Nephron progenitor cell (in vitro differentiated cells): ENCODE data around the gene MUS81.

Experiments used
- DNase-seq: peaks from one replicate; pipeline ENCODE4 v3.0.0; 2021
- H3K27ac Mint-ChIP-seq: 2 replicates; pipeline ENCODE4 v1.8.0; 2021; ENCODE audit warnings: mild to moderate bottlenecking, moderate library complexity, mixed read lengths
- H3K27me3 Mint-ChIP-seq: 2 replicates; pipeline ENCODE4 v1.8.0; 2021; ENCODE audit warnings: mild to moderate bottlenecking, low read depth, mixed read lengths; ENCODE audit not compliant: poor library complexity
- H3K36me3 Mint-ChIP-seq: 2 replicates; pipeline ENCODE4 v1.8.0; 2021; ENCODE audit warnings: low read depth, mixed read lengths
- H3K4me1 Mint-ChIP-seq: 2 replicates; pipeline ENCODE4 v1.8.0; 2021; ENCODE audit warnings: mixed read lengths
- H3K4me3 Mint-ChIP-seq: 2 replicates; pipeline ENCODE4 v1.8.0; 2021; ENCODE audit warnings: mild to moderate bottlenecking, moderate library complexity, mixed read lengths
- H3K9me3 Mint-ChIP-seq: 2 replicates; pipeline ENCODE4 v1.8.0; 2021; ENCODE audit warnings: mild to moderate bottlenecking, moderate library complexity, mixed read lengths
- TF ChIP-seq, protein P1 (sequence below): fragments of 200-600 bp; sonication (generic); IDR thresholded peaks from 2 replicates; pipeline ENCODE4 v1.5.0; 2021; ENCODE audit warnings: antibody characterized with exemption

Gene MUS81

DNA sequence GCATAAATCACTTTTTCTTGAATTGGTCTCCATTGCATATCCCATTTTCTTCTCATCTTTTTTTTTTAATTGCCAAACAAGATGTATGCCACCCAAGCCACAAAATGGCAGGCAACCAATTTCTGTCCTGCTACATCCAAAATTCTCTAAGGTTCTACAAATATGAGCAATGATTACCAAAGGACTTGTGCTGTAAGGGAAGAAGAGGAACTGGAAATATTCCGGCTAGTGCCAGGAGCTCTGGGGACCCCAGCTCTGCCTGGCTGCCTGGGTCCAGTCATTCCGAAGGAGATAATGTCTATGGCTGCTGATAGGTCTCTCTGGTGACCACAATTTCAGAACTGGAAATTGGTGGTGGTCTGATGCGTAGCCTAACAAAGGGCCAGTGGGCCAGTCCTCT, 43.5 kb upstream of the MUS81 start:
- H3K4me1 Mint-ChIP-seq = peaks cover 39% of the 10 kb centered on the region
- H3K9me3 Mint-ChIP-seq = no peaks in the 10 kb centered on the region
- H3K27me3 Mint-ChIP-seq = peaks cover 30% of the 10 kb centered on the region
- H3K27ac Mint-ChIP-seq = no peak overlapping the region
- H3K36me3 Mint-ChIP-seq = peaks cover 11% of the 10 kb centered on the region
- DNase-seq = no peak
- peak overlapping the region; percentile 87 for H3K4me3 Mint-ChIP-seq
- TF ChIP-seq, protein P1, sequence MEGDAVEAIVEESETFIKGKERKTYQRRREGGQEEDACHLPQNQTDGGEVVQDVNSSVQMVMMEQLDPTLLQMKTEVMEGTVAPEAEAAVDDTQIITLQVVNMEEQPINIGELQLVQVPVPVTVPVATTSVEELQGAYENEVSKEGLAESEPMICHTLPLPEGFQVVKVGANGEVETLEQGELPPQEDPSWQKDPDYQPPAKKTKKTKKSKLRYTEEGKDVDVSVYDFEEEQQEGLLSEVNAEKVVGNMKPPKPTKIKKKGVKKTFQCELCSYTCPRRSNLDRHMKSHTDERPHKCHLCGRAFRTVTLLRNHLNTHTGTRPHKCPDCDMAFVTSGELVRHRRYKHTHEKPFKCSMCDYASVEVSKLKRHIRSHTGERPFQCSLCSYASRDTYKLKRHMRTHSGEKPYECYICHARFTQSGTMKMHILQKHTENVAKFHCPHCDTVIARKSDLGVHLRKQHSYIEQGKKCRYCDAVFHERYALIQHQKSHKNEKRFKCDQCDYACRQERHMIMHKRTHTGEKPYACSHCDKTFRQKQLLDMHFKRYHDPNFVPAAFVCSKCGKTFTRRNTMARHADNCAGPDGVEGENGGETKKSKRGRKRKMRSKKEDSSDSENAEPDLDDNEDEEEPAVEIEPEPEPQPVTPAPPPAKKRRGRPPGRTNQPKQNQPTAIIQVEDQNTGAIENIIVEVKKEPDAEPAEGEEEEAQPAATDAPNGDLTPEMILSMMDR = no peak

DNA sequence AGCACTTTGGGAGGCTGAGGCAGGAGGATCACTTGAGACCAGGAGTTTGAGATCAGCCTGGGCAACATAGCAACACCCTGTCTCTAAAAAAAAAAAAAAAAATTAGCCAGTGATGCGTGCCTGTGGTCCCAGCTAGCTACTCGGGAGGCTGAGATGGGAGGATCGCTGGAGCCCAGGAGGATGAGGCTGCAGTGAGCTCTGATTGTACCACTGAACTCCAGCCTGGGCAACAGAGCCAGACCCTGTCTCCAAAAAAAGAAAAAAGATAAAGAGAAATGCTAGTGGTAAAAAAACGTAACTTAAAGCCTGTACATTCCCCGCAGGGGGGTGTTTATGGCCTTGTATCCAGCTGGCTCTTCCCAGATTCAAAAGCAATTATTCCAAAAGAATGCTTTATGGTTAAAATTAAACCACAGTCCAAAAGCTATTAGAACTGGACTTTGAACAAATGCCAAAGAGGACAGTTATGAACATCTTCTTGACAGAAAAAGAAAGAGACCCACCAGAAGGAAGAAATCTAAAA, 42.9 kb upstream of the MUS81 start:
- Mint-ChIP-seq H3K36me3 (peaks cover 11% of the 10 kb centered on the region), H3K9me3 (no peaks in the 10 kb centered on the region), H3K27me3 (peaks cover 28% of the 10 kb centered on the region), H3K4me1 (peaks cover 33% of the 10 kb centered on the region), H3K4me3 (peak overlapping the region; percentile 87), H3K27ac (no peak overlapping the region)
- no peak for DNase-seq
- TF ChIP-seq, protein P1 = no peak

DNA sequence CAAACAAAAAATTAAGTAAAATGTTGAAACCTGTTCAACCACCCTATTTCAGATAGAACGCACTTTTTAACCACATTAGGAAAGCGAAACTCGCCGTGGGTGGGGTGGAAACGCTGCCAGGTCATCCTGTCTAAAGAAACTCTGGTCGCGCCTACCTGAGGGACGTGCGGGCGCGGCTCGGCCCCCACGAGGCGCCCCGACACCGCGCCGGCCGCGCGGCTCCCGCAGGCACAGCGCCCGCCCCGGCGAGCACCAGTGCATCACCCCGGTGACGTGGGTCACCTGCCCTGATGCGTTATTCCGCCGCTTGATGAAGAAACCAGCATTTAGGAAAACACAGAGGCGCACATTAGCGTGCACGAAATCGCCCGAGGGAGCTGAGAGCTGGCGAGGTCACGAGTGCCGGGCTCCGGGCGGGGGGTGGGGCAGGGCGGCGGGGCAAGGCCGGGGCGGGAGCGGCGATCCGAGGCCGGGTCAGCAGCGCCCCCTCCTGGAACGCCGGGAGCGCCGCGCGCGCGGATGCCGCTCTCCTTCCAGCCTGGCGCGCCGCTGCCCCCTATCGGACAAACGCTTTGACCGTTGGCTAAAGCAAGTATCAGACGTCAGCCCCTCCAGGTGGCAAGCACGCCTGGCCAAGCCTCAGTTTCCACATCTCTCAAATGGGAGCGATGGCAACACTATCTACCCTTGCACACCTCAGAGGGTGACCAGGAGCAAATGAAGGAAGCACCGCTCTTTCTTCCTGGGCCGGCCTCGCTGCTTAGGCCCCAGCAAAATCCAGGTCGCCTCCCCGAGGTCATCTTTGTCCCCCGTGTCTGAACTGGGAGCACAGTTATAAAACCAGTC, 42.2 kb upstream of the MUS81 start:
- peak overlapping the region; percentile 87 for H3K4me3 Mint-ChIP-seq
- H3K4me1 Mint-ChIP-seq = peaks cover 39% of the 10 kb centered on the region
- peaks cover 26% of the 10 kb centered on the region for H3K27me3 Mint-ChIP-seq
- H3K27ac Mint-ChIP-seq = no peak overlapping the region
- DNase-seq = peak; percentile 99
- TF ChIP-seq, protein P1 = peak; percentile 99
- H3K9me3 Mint-ChIP-seq = no peaks in the 10 kb centered on the region
- peaks cover 11% of the 10 kb centered on the region for H3K36me3 Mint-ChIP-seq

DNA sequence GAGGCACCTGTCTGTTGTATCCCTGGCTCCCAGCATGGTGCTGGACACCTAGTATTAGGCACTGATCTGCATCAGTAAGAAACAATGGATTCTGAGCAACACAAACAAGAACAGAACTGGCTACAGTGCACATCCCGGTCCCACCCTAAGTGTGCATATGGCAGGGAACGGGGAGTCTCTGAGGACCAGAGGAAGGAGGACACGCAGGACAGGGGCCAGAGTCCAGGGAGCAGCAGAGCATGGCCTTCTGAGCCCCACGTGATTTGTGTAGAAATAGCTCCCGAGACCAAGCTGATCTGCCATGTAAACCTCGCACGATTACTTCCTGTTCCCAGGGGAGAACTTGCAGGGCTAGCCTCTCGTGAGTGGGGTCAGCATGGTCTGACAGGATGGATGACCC, 39.1 kb upstream of the MUS81 start:
- Mint-ChIP-seq H3K27ac (peak overlapping the region; percentile 54), H3K36me3 (peaks cover 6% of the 10 kb centered on the region)
- TF ChIP-seq, protein P1 = no peak

DNA sequence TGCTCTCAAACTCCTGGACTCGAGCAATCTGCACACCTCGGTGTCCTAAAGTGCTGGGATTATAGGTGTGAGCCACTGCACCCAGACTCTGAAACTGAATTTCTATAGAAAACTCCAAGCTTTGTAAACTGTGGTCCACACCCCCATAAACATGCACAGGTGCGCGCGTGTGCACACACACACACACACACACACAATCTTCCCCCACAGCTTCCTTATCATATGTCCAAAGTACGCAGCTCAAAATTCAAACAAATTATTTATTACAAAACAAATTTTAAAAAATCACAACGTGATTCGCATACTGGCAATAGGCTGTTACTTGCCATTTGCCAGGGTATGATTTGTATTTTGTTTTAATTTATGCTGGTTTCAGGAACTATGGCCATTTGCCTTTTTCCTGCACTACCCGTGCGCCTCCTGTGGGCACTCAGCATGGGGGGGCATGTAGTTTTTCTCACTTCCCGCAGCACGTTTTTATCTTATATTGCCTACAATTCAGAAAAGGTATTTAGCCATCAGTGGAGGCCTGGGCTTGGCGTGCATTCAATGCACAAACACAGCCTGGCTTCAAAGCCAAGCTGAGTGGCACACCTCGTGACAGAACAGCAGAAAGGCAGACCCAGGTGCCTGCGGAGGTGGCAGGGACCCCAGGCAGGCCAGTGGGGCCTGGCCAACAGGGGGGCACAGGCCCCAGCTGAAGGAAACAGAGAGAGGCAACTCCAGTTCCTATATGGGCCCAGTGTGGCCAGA, 37.3 kb upstream of the MUS81 start:
- H3K27ac Mint-ChIP-seq = no peak overlapping the region
- H3K4me1 Mint-ChIP-seq = peaks cover 18% of the 10 kb centered on the region
- H3K27me3 Mint-ChIP-seq = peaks cover 9% of the 10 kb centered on the region
- no peaks in the 10 kb centered on the region for H3K36me3 Mint-ChIP-seq
- TF ChIP-seq, protein P1 = no peak
- DNase-seq = no peak
- no peak overlapping the region for H3K4me3 Mint-ChIP-seq
- no peaks in the 10 kb centered on the region for H3K9me3 Mint-ChIP-seq

More for the DNA sequence above, 39.1 kb upstream of the MUS81 start:
- Mint-ChIP-seq H3K9me3 (no peaks in the 10 kb centered on the region), H3K27me3 (peaks cover 25% of the 10 kb centered on the region), H3K4me3 (no peak overlapping the region), H3K4me1 (peaks cover 34% of the 10 kb centered on the region)
- DNase-seq = no peak
